Neutrophil (primary cell): ENCODE measurements around the gene VWA5B2.
A peak's percentile ranks its signal among the peaks of the same experiment; 100 is the strongest.

Source experiments
- H3K27ac ChIP-seq: fragments of 200-600 bp; sonication (generic); 2 replicates; pipeline ENCODE4 v1.5.1; 2016; ENCODE audit warnings: mild to moderate bottlenecking, moderate library complexity
- H3K27me3 ChIP-seq: fragments of 200-600 bp; sonication (generic); 2 replicates; pipeline ENCODE4 v1.6.0; 2016; ENCODE audit warnings: mild to moderate bottlenecking
- H3K36me3 ChIP-seq: fragments of 200-600 bp; sonication (generic); 2 replicates; pipeline ENCODE4 v1.5.1; 2017
- H3K4me1 ChIP-seq, 2 experiments: fragments of 200-600 bp in 1 of 2; sonication (generic) in 1 of 2; 1 replicate in 1 of 2; 2 replicates in 1 of 2; pipeline versions ENCODE4 v1.5.1 to v1.6.1; 2013 to 2016; ENCODE audit warnings: low read depth in 1 of 2, low read length in 1 of 2, mild to moderate bottlenecking in 1 of 2, moderate library complexity in 1 of 2; ENCODE audit not compliant: control insufficient read depth in 1 of 2, insufficient read depth in 1 of 2
- H3K4me3 ChIP-seq, 2 experiments: fragments of 200-600 bp in 1 of 2; sonication (generic) in 1 of 2; 1 replicate in 1 of 2; 2 replicates in 1 of 2; pipeline ENCODE4 v1.5.1; 2013 to 2016; ENCODE audit warnings: low read depth in 1 of 2, low read length in 1 of 2, mild to moderate bottlenecking in 1 of 2, moderate library complexity in 1 of 2
- H3K9me3 ChIP-seq: fragments of 200-600 bp; sonication (generic); 2 replicates; pipeline ENCODE4 v1.5.1; 2016
- TF ChIP-seq, protein P1 (sequence below): fragments of 200-600 bp; sonication (generic); IDR thresholded peaks from 2 replicates; pipeline ENCODE4 v1.5.1; 2016; ENCODE audit warnings: antibody characterized with exemption

The VWA5B2 gene

DNA sequence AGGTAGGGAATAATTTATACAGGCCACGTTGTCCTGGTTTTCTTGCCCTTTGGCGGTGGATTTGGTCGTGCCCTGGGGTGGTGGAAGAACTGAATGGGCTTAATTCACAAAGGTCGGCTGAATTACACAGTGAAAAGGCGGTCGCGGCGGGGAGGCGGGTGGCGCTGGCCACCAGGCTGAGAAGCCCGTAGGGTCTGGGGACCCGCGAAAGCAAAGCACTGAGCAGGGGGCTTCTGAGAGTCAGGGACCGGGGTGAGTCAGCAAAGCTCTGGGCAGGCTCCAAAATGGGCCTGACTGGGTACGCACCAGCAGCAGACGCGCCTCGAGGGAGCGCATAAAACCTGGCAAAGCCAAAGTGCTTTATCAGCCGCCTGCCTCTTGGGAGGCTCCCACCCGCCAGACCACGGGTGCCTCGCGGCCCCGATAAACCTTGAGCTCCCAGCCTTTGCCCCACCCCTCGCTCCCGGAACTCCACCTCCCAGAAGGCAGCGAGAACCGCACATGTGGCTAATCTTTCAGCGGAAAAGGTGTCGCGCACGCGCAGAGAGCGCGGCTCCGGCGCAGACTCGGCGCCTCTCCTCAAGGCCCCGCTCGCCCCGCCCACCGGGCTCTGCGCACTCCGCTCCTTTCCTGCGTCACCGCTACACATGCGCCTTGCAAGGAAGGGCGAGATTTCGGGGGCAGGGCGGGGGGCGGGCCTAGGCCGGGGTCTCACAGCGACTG lies 43.8 kb upstream of the VWA5B2 start:
- Histone ChIP-seq H3K27ac (peak overlapping the region; percentile 87), H3K4me3 (peak overlapping the region; percentile 84 to 94), H3K4me1 (peaks cover 24% of the 10 kb centered on the region in 2 experiments), H3K36me3 (peaks cover 75% of the 10 kb centered on the region), H3K27me3 (no peaks in the 10 kb centered on the region), H3K9me3 (no peaks in the 10 kb centered on the region)
- TF ChIP-seq, protein P1, sequence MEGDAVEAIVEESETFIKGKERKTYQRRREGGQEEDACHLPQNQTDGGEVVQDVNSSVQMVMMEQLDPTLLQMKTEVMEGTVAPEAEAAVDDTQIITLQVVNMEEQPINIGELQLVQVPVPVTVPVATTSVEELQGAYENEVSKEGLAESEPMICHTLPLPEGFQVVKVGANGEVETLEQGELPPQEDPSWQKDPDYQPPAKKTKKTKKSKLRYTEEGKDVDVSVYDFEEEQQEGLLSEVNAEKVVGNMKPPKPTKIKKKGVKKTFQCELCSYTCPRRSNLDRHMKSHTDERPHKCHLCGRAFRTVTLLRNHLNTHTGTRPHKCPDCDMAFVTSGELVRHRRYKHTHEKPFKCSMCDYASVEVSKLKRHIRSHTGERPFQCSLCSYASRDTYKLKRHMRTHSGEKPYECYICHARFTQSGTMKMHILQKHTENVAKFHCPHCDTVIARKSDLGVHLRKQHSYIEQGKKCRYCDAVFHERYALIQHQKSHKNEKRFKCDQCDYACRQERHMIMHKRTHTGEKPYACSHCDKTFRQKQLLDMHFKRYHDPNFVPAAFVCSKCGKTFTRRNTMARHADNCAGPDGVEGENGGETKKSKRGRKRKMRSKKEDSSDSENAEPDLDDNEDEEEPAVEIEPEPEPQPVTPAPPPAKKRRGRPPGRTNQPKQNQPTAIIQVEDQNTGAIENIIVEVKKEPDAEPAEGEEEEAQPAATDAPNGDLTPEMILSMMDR = peak; percentile 35

- H3K4me1 ChIP-seq = peaks cover 24% of the 10 kb centered on the region in 2 experiments
- TF ChIP-seq, protein P1 = no peak
- H3K27ac ChIP-seq = peak within 1 kb of the TSS; percentile 87
- peaks cover 75% of the 10 kb centered on the region for H3K36me3 ChIP-seq
- peak within 1 kb of the TSS; percentile 84 to 94 for H3K4me3 ChIP-seq
- no peaks in the 10 kb centered on the region for H3K9me3 ChIP-seq
- H3K27me3 ChIP-seq = no peaks in the 10 kb centered on the region
These were observed 43.0 kb upstream of the VWA5B2 start, which contains the start of gene ABCF3 for GRCh38 chr3:184186184-184186901. Gene ABCF3, plus strand, starts transcription at chr3:184186199. Its CDS starts 9 bp downstream, at chr3:184186208.

DNA sequence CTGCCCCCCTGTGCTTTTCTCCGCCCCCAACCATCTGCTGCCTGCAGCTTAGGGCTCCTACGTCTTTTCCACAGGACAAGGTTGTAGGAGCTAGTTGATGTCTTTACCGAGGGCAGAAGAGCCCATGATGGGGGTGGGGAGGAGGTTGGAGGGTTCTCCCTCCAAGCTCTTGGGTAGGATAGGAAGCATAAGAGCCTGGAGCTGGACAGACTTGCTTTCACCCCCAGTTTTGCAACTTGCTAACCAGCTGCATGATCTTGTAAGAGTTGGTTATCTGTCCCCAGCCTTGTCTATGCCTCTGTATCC lies 42.5 kb upstream of the VWA5B2 start:
- TF ChIP-seq, protein P1 = no peak
- Histone ChIP-seq H3K27me3 (no peaks in the 10 kb centered on the region), H3K36me3 (peaks cover 75% of the 10 kb centered on the region), H3K27ac (peak overlapping the region; percentile 87), H3K4me3 (peak overlapping the region; percentile 84 to 94), H3K4me1 (peaks cover 24% of the 10 kb centered on the region in 2 experiments), H3K9me3 (no peaks in the 10 kb centered on the region)

DNA sequence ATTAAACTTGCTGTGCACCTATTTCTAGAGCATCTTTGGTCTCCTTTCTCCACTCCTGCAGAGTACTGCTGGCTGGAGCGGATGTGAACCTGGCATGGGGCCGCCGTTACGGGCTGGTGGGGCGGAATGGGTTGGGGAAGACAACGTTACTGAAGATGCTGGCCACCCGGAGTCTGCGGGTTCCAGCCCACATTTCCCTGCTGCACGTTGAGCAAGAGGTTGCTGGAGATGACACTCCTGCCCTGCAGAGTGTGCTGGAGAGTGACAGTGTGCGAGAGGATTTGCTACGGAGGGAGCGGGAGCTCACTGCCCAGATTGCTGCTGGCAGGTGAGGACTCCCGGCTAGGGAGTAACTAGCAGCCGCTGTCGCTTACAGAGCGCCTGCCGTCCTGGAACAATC lies 41.3 kb upstream of the VWA5B2 start:
- TF ChIP-seq, protein P1 = no peak

DNA sequence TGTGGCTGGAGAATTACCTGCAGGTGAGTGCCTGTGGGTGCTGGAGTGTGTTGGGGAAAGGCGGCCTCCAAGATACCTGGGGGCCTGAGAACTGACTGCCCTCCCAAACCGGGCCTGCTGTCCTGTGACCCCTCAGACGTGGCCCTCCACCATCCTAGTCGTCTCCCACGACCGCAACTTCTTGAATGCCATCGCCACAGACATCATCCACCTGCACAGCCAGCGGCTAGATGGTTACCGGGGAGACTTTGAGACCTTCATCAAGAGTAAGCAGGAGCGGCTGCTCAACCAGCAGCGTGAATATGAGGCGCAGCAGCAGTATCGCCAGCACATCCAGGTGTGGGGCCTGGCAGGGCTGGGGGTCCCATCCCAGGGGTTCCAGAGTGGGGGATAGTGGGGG lies 40.0 kb upstream of the VWA5B2 start:
- no peak overlapping the region for H3K4me3 ChIP-seq
- no peaks in the 10 kb centered on the region for H3K9me3 ChIP-seq
- H3K4me1 ChIP-seq = peaks cover 24% of the 10 kb centered on the region in 2 experiments
- H3K27ac ChIP-seq = no peak overlapping the region
- no peaks in the 10 kb centered on the region for H3K27me3 ChIP-seq
- TF ChIP-seq, protein P1 = no peak
- peaks cover 75% of the 10 kb centered on the region for H3K36me3 ChIP-seq

More for the DNA sequence above, 41.3 kb upstream of the VWA5B2 start:
- Histone ChIP-seq H3K9me3 (no peaks in the 10 kb centered on the region), H3K4me3 (no peak overlapping the region), H3K27me3 (no peaks in the 10 kb centered on the region), H3K27ac (no peak overlapping the region), H3K36me3 (peaks cover 75% of the 10 kb centered on the region), H3K4me1 (peaks cover 24% of the 10 kb centered on the region in 2 experiments)
